ENCODE measurements around the gene EXOC1L. TPM values are rescaled to one million over a fixed set of nuclear protein-coding genes. Genes with fewer than 3 reads are reported as not detected.

The EXOC1L gene
- total and polyA plus RNA-seq, 9 of the 15 experiments (the other 6 are each of a cell fraction or from before 2014, with no cell fraction given) = 0.38 to 3.9 (median 1.0) TPM; not detected in 1

- H3K27ac ChIP-seq (ENCODE audit: extremely low read depth, low read depth, low read length) = no peak overlapping the region
- H3K9ac ChIP-seq (ENCODE audit: insufficient read depth in 1 of 2, low read depth in 2 of 2, low read length in 2 of 2) = no peak overlapping the region
- no peak overlapping the region for H3K4me2 ChIP-seq (ENCODE audit: insufficient read depth, low read length)
- H3K4me1 ChIP-seq (replicated peaks in 1 of 2; ENCODE audit: control insufficient read depth in 2 of 2, insufficient read depth in 2 of 2, low read length in 2 of 2) = peaks cover 0 to 6% of the 10 kb centered on the region in 2 experiments; a peak in 2 of 5 replicates
- no peak for FAIRE-seq
- H3K4me3 ChIP-seq = no peak overlapping the region
- H3K9me1 ChIP-seq (ENCODE audit: control insufficient read depth, insufficient read depth, low read length) = no peaks in the 10 kb centered on the region
- CTCF ChIA-PET (ENCODE audit: low intra/inter-chr PET ratio) = no interaction called here
- no TSS peak for BruUV-seq (replicated peaks)
- peaks cover 64% of the 10 kb centered on the region for H3K36me3 ChIP-seq (ENCODE audit: control insufficient read depth, insufficient read depth, low read length)
- H4K20me1 ChIP-seq (replicated peaks; ENCODE audit: control insufficient read depth, insufficient read depth, low read length) = no peaks in the 10 kb centered on the region
- DNase-seq (ENCODE audit: extremely low read depth in 1 of 4, low spot score in 3 of 4) = no peak
- TF ChIP-seq ZNF224 (CRISPR knock-in tag; IDR thresholded peaks at IDR 0.05) = no peak
- TF ChIP-seq KLF16 (IDR thresholded peaks at IDR 0.05) = no peak
- TF ChIP-seq ZNF282 (CRISPR knock-in tag; IDR thresholded peaks at IDR 0.05) = no peak
- no peak for TF ChIP-seq NELFE (IDR thresholded peaks at IDR 0.05; ENCODE audit: insufficient read depth, insufficient read length)
- TF ChIP-seq POLR3G (IDR thresholded peaks at IDR 0.05; ENCODE audit: extremely low read depth, insufficient read length, insufficient replicate concordance) = no peak
- no peak for TF ChIP-seq MCM3 (IDR thresholded peaks at IDR 0.05)
- in situ Hi-C loops (cut with MboI) = no loop called here
- POLR2A ChIA-PET = no interaction called here
- no peak overlapping the region for H2AFZ ChIP-seq (ENCODE audit: low read depth, low read length)
- intact Hi-C loops (cut with micrococcal nuclease) = no loop called here
- H3K79me2 ChIP-seq (ENCODE audit: control insufficient read depth, insufficient read depth, low read length) = no peaks in the 10 kb centered on the region
- no peaks in the 10 kb centered on the region for H3K9me3 ChIP-seq (replicated peaks; ENCODE audit: control insufficient read depth, insufficient read depth, low read depth, low read length)
- no peak for ATAC-seq
- H3K27me3 ChIP-seq (ENCODE audit: control insufficient read depth in 2 of 2, insufficient read depth in 2 of 2, low read length in 2 of 2) = no peaks in the 10 kb centered on the region
- WGBS (ENCODE audit: insufficient coverage, low coverage, missing lambda C conversion rate) = 78% methylated on average over 5 of the region's 5 CpGs
Measured at GRCh38 chr4:55871299-55871800, 51.8 kb downstream of the EXOC1L start.

- ATAC-seq (no peak), DNase-seq (ENCODE audit: extremely low read depth in 1 of 4, low spot score in 3 of 4) (no peak), FAIRE-seq (no peak)
- in situ Hi-C loops (cut with MboI) (no loop called here), intact Hi-C loops (cut with micrococcal nuclease) (no loop called here)
- Histone ChIP-seq H3K27me3 (ENCODE audit: control insufficient read depth in 2 of 2, insufficient read depth in 2 of 2, low read length in 2 of 2) (no peaks in the 10 kb centered on the region), H3K4me2 (ENCODE audit: insufficient read depth, low read length) (no peak overlapping the region), H3K9me3 (replicated peaks; ENCODE audit: control insufficient read depth, insufficient read depth, low read depth, low read length) (no peaks in the 10 kb centered on the region), H3K9me1 (ENCODE audit: control insufficient read depth, insufficient read depth, low read length) (no peaks in the 10 kb centered on the region), H3K4me3 (no peak overlapping the region), H3K79me2 (ENCODE audit: control insufficient read depth, insufficient read depth, low read length) (no peaks in the 10 kb centered on the region), H3K9ac (ENCODE audit: insufficient read depth in 1 of 2, low read depth in 2 of 2, low read length in 2 of 2) (no peak overlapping the region), H3K27ac (ENCODE audit: extremely low read depth, low read depth, low read length) (no peak overlapping the region), H2AFZ (ENCODE audit: low read depth, low read length) (no peak overlapping the region), H4K20me1 (replicated peaks; ENCODE audit: control insufficient read depth, insufficient read depth, low read length) (no peaks in the 10 kb centered on the region), H3K4me1 (replicated peaks in 1 of 2; ENCODE audit: control insufficient read depth in 2 of 2, insufficient read depth in 2 of 2, low read length in 2 of 2) (no peaks in the 10 kb centered on the region), H3K36me3 (ENCODE audit: control insufficient read depth, insufficient read depth, low read length) (peaks cover 64% of the 10 kb centered on the region; the same call in 2 of the 3 replicates)
- BruUV-seq (replicated peaks) = no TSS peak
- CTCF ChIA-PET (ENCODE audit: low intra/inter-chr PET ratio) = no interaction called here
- no peak for TF ChIP-seq ZFP36 (IDR thresholded peaks at IDR 0.05; ENCODE audit: low read depth, low read length, partially characterized antibody)
- TF ChIP-seq, protein P1, sequence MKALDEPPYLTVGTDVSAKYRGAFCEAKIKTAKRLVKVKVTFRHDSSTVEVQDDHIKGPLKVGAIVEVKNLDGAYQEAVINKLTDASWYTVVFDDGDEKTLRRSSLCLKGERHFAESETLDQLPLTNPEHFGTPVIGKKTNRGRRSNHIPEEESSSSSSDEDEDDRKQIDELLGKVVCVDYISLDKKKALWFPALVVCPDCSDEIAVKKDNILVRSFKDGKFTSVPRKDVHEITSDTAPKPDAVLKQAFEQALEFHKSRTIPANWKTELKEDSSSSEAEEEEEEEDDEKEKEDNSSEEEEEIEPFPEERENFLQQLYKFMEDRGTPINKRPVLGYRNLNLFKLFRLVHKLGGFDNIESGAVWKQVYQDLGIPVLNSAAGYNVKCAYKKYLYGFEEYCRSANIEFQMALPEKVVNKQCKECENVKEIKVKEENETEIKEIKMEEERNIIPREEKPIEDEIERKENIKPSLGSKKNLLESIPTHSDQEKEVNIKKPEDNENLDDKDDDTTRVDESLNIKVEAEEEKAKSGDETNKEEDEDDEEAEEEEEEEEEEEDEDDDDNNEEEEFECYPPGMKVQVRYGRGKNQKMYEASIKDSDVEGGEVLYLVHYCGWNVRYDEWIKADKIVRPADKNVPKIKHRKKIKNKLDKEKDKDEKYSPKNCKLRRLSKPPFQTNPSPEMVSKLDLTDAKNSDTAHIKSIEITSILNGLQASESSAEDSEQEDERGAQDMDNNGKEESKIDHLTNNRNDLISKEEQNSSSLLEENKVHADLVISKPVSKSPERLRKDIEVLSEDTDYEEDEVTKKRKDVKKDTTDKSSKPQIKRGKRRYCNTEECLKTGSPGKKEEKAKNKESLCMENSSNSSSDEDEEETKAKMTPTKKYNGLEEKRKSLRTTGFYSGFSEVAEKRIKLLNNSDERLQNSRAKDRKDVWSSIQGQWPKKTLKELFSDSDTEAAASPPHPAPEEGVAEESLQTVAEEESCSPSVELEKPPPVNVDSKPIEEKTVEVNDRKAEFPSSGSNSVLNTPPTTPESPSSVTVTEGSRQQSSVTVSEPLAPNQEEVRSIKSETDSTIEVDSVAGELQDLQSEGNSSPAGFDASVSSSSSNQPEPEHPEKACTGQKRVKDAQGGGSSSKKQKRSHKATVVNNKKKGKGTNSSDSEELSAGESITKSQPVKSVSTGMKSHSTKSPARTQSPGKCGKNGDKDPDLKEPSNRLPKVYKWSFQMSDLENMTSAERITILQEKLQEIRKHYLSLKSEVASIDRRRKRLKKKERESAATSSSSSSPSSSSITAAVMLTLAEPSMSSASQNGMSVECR (CRISPR knock-in tag; IDR thresholded peaks at IDR 0.05) = no peak
- TF ChIP-seq SAFB (IDR thresholded peaks at IDR 0.05; ENCODE audit: borderline replicate concordance, low read depth, low read length) = no peak
- TF ChIP-seq L3MBTL2 (IDR thresholded peaks at IDR 0.05) = no peak
- no peak for TF ChIP-seq TAF1 (IDR thresholded peaks at IDR 0.05; ENCODE audit: control insufficient read depth, extremely low read depth, insufficient read depth, low read length, severe bottlenecking)
- POLR2A ChIA-PET = interaction anchor here (0.6 kb wide), 1 partner anchor 330 kb away, joined by 3 read pairs; no protein-coding TSS in a partner anchor
Measured at GRCh38 chr4:55874831-55875230, 55.2 kb downstream of the EXOC1L start.
